ENCODE measurements around the gene WFDC1. TPM values are rescaled to one million over a fixed set of nuclear protein-coding genes. Genes with fewer than 3 reads are reported as not detected.

The WFDC1 gene
- total RNA-seq, 2 donors from 2014 or later = 0.59 to 3.3 TPM

- Histone ChIP-seq H3K27ac (no peak overlapping the region), H3K9me3 (no peaks in the 10 kb centered on the region), H3K36me3 (no peaks in the 10 kb centered on the region), H3K27me3 (no peaks in the 10 kb centered on the region), H3K4me1 (no peaks in the 10 kb centered on the region), H3K4me3 (no peak overlapping the region)
- TF ChIP-seq CTCF (IDR thresholded peaks at IDR 0.05) = no peak
- DNase-seq (ENCODE audit: low spot score) = no peak
These were observed 21.8 kb upstream of the WFDC1 start for GRCh38 chr16:84272740-84273320.

GRCh38 chr16:84274515-84274914, 20.2 kb upstream of the WFDC1 start:
- Histone ChIP-seq H3K9me3 (no peaks in the 10 kb centered on the region), H3K27ac (no peak overlapping the region), H3K4me1 (no peaks in the 10 kb centered on the region), H3K27me3 (no peaks in the 10 kb centered on the region), H3K36me3 (no peaks in the 10 kb centered on the region), H3K4me3 (no peak overlapping the region)
- TF ChIP-seq CTCF (IDR thresholded peaks at IDR 0.05) = no peak
- no peak for DNase-seq (ENCODE audit: low spot score)

DNA sequence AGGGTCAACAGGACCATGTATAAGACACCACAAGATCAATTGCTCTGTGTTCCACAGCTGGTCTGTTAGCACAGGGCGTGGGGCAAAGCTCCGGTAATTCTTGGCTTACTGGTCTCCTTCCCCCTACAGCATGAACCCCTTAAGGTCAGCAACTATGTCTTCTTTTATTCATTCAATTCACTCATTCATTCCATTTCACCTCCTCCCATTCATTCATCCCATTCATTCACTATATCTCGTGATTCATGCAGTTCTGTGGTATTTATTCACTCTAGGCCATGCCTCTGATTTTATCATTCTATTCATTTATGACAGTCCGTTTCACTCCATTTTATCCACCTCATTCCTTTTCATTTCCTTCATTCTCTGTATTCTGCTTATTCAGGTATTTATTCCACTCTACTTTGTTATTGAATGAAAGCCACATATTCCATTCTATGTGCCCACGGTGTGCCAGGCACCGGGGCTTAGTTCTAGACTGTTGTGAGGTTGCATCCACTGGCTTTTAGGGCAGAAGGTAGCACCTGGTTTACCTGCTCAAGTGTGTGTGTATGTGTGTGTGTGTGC, 19.0 kb upstream of the WFDC1 start:
- no peak for TF ChIP-seq CTCF (IDR thresholded peaks at IDR 0.05)
- no peaks in the 10 kb centered on the region for H3K27me3 ChIP-seq
- no peaks in the 10 kb centered on the region for H3K4me1 ChIP-seq
- no peaks in the 10 kb centered on the region for H3K36me3 ChIP-seq
- H3K9me3 ChIP-seq = no peaks in the 10 kb centered on the region
- H3K27ac ChIP-seq = no peak overlapping the region
- no peak for DNase-seq (ENCODE audit: low spot score)
- no peak overlapping the region for H3K4me3 ChIP-seq

- no peaks in the 10 kb centered on the region for H3K4me1 ChIP-seq
- H3K27ac ChIP-seq = no peak overlapping the region
- no peak overlapping the region for H3K4me3 ChIP-seq
- TF ChIP-seq CTCF (IDR thresholded peaks at IDR 0.05) = peak; percentile 76 to 91
- no peaks in the 10 kb centered on the region for H3K9me3 ChIP-seq
- peak; percentile 63 for DNase-seq (ENCODE audit: low spot score)
- H3K27me3 ChIP-seq = no peaks in the 10 kb centered on the region
- no peaks in the 10 kb centered on the region for H3K36me3 ChIP-seq
These were observed 17.3 kb upstream of the WFDC1 start for GRCh38 chr16:84277244-84277823.

DNA sequence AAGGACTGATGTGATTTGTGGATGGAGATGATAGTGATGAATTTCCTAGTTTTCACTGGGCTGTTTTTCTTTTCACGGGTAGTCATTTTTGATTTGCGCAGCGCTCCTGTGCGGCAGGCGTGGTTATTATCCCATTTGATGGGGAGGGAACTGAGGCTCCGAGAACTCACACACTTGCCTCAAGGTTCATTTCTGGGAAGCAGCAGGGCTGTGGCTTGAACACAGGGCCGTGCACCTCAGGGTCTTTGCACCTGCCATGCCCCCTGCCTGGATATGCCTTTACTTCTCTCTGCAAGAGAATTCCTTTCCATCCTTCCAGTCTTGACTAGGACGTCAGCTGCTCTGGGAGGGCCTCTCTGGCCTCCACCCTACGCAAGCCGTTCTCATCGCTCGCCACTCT, 16.3 kb upstream of the WFDC1 start:
- no peak overlapping the region for H3K27ac ChIP-seq
- DNase-seq (ENCODE audit: low spot score) = no peak
- no peaks in the 10 kb centered on the region for H3K27me3 ChIP-seq
- no peak overlapping the region for H3K4me3 ChIP-seq
- H3K4me1 ChIP-seq = no peaks in the 10 kb centered on the region
- H3K9me3 ChIP-seq = no peaks in the 10 kb centered on the region
- TF ChIP-seq CTCF (IDR thresholded peaks at IDR 0.05) = no peak
- no peaks in the 10 kb centered on the region for H3K36me3 ChIP-seq
